ES-I3 (cell line): ENCODE measurements around the gene NIN.

ENCODE experiments used
- H3K36me3 ChIP-seq: 2 replicates; pipeline ENCODE4 v1.6.1; 2013; ENCODE audit warnings: mild to moderate bottlenecking, low read length, control low read depth, moderate library complexity; ENCODE audit not compliant: insufficient read depth
- H3K4me1 ChIP-seq: 2 replicates; pipeline ENCODE4 v1.6.1; 2013; ENCODE audit warnings: mild to moderate bottlenecking, control low read depth, low read length; ENCODE audit not compliant: insufficient read depth
- H3K9ac ChIP-seq: 2 replicates; pipeline ENCODE4 v1.6.1; 2013; ENCODE audit warnings: low read depth, mild to moderate bottlenecking, low read length, moderate library complexity
- H3K9me3 ChIP-seq: 2 replicates; pipeline ENCODE4 v1.6.1; 2013; ENCODE audit warnings: mild to moderate bottlenecking, low read length, moderate library complexity; ENCODE audit not compliant: control insufficient read depth, insufficient read depth

The NIN gene

DNA sequence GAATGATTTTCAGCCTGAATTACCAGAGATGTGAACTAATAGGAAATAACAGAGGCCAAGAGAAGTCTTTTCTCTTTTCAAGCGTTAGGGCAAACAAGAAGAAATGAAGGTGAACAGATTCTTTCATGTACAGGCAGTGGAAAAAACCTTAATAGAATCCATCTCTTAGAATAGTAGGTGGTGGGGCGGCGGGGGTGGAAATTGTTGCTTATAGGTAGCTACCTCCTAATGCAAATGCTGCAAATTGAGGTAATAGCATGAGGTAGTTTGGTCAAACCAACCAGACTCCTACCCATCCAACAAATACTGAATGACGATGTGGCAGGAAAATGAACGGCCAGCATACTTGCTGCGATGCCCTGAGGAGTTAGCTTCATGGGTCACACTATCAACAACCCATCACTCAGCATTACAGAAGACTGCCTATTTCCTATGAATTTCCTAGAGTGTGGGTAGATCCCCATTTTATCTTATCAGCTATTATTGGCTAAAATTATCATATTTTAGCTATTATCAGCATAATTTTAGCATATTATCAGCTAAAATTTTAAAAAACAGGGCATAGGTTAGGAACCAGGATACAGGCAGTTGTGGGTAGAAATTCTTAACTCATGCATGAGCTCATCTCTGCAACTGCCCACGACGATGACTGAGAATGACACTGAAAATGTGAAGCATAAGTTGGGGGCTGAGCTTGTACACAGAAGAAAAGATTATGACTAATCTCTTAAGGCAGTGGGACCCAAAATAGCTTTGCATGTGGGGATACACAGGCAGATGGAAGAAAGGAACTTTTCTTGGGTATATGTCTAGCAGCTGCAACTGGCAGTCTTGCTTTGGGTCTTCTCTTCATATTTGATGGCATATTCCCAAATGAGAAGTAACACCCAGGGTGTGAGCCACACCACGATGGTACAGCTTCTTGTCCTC, 68.7 kb downstream of the NIN start:
- H3K4me1 ChIP-seq = 0 out of 2 replicates have a peak, but pooled peaks cover 3% of the 10 kb centered on the region
- no peak overlapping the region for H3K9ac ChIP-seq
- H3K9me3 ChIP-seq = no peaks in the 10 kb centered on the region
- H3K36me3 ChIP-seq = peaks cover 8% of the 10 kb centered on the region; the same call in 1 of the 2 replicates

- Histone ChIP-seq H3K9ac (no peak overlapping the region), H3K4me1 (no peaks in the 10 kb centered on the region), H3K36me3 (peaks cover 8% of the 10 kb centered on the region; the same call in 1 of the 2 replicates), H3K9me3 (no peaks in the 10 kb centered on the region)
Measured at GRCh38 chr14:50759800-50760543, 71.0 kb downstream of the NIN start.

GRCh38 chr14:50758945-50759344, 72.0 kb downstream of the NIN start:
- Histone ChIP-seq H3K9ac (no peak overlapping the region), H3K36me3 (peaks cover 8% of the 10 kb centered on the region; the same call in 1 of the 2 replicates), H3K4me1 (no peaks in the 10 kb centered on the region), H3K9me3 (no peaks in the 10 kb centered on the region)

- no peak overlapping the region for H3K9ac ChIP-seq
- H3K36me3 ChIP-seq = peaks cover 8% of the 10 kb centered on the region; the same call in 1 of the 2 replicates
- no peaks in the 10 kb centered on the region for H3K9me3 ChIP-seq
- H3K4me1 ChIP-seq = no peaks in the 10 kb centered on the region
Measured at GRCh38 chr14:50758305-50758704, 72.7 kb downstream of the NIN start.

DNA sequence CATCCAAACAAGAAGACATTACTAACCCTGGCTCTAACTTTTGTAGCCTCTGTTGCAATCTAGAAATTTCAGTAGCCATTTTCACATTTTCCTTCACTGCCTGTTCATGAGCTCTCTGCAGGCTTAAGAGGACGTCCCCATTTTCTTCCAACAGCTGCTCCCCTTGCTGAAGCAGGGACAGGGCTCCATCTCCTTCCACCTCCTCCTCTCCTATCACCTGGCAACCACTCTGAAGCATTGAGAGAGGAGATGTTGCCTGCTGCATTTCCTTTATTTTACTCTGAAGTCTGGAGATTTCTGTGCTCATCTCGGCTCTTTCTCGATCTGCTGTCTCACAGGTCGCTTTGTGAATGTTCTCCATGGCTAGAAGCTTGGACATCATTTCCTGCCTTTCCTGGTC, 73.3 kb downstream of the NIN start:
- Histone ChIP-seq H3K9ac (no peak overlapping the region), H3K9me3 (no peaks in the 10 kb centered on the region), H3K4me1 (no peaks in the 10 kb centered on the region), H3K36me3 (peaks cover 8% of the 10 kb centered on the region; the same call in 1 of the 2 replicates)

DNA sequence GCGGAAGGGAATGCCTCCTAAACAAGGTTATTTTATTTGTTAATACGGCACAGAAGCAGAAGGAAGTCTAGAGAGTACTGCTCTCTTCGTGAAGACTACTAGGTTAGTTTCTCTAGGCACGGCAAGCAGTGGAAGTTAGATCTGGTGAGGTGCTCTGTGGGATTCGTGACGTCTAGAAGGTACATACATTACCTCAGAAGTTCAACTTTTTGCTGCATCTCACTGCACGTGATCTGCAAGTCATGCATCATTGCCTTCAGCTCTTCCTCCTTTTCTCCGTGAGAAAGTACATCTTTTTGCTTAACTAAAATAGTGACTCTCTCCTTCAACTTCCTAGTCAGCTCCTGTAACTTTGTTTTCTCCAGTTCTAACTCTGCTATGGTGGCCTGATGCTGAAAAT, 74.7 kb downstream of the NIN start:
- no peaks in the 10 kb centered on the region for H3K4me1 ChIP-seq
- no peak overlapping the region for H3K9ac ChIP-seq
- H3K36me3 ChIP-seq = peaks cover under 1% of the 10 kb centered on the region; the same call in 1 of the 2 replicates
- no peaks in the 10 kb centered on the region for H3K9me3 ChIP-seq

DNA sequence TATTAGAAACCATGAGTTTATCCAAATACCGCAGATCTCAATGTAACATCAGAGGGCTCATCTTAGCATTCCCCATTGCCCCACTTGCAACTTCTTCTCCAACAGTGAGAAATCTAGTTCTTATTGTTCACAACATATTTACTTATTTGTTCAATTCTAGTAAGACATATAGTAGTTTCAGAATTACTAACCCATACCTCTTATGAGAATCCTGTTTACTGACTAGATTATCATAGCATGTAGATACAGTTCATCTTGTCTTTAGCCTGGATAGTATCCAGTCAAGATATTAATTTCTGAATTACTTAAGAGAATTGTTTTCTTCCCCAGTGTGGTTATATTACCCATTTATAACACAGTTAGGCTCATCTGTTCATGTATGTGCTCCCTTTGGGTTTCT, 80.6 kb downstream of the NIN start:
- Histone ChIP-seq H3K4me1 (no peaks in the 10 kb centered on the region), H3K36me3 (no peaks in the 10 kb centered on the region; the same call in 1 of the 2 replicates), H3K9ac (no peak overlapping the region), H3K9me3 (no peaks in the 10 kb centered on the region)

- peaks cover 4% of the 10 kb centered on the region; the same call in 1 of the 2 replicates for H3K36me3 ChIP-seq
- H3K4me1 ChIP-seq = 0 out of 2 replicates have a peak, but pooled peaks cover 4% of the 10 kb centered on the region
- H3K9ac ChIP-seq = no peak overlapping the region
- no peaks in the 10 kb centered on the region for H3K9me3 ChIP-seq
Measured at GRCh38 chr14:50745401-50746058, 85.4 kb downstream of the NIN start.

DNA sequence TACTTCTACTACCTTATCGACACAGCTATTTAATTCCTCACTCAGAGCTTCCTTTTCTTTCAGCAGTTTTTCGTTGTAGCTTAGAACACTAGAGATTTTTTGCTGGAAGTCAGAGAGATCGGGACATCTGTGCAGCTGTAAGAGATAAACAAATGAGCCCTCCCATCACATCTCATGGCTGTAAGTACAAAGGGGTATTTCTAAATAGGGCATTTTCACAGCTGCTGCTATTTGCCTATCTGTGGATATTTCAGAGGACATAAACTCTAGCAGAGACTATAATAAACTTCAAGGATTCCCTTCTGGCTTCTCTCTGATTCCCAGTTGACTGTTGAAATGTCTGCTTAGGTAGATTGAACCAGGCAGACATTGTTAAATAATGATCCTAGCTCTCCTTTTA, 86.7 kb downstream of the NIN start:
- 0 out of 2 replicates have a peak, but pooled peaks cover 4% of the 10 kb centered on the region for H3K4me1 ChIP-seq
- H3K9ac ChIP-seq = no peak overlapping the region
- no peaks in the 10 kb centered on the region for H3K9me3 ChIP-seq
- H3K36me3 ChIP-seq = peaks cover 4% of the 10 kb centered on the region; the same call in 1 of the 2 replicates

DNA sequence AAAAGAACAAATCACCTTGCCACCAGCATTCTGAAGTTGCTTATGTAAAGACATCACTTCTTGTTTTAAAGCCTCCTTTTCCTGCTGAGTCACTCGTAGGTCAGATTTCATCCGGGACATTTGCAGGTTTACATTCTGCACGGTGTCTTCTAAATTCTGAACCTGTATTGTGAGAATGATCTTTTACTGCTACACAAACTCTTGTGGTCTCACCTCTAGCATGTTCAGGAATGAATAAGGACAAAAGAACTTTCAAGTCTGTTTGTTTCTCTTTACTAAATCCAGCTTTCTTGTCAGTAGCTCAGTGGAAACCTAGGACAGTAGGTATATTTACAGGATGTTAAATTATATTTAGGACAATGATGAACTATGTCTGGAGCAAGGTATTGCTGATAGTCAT, 89.4 kb downstream of the NIN start:
- Histone ChIP-seq H3K9ac (no peak overlapping the region), H3K4me1 (0 out of 2 replicates have a peak, but pooled peaks cover 4% of the 10 kb centered on the region), H3K36me3 (peaks cover 4% of the 10 kb centered on the region; the same call in 1 of the 2 replicates)

DNA sequence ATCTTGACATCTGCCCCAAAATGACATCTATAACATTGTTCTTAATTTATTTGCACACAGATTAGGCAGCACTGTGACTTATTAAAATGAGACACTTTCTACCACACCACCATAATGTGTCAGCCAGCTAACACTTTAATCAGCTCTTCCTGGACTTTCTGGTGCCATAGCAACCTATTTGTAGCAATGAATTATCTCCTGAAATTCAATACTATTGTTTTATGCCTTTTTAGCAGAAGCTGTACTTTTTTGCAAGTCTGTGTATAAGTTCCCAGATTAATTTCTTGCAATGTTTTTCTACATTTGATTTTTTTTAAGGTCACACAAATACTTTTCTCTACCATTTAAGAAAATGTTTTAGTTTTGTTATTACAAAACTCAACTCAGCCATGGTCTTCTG, 90.1 kb downstream of the NIN start:
- no peak overlapping the region for H3K9ac ChIP-seq
- peaks cover 4% of the 10 kb centered on the region; the same call in 1 of the 2 replicates for H3K36me3 ChIP-seq
- H3K4me1 ChIP-seq = 0 out of 2 replicates have a peak, but pooled peaks cover 4% of the 10 kb centered on the region
- no peaks in the 10 kb centered on the region for H3K9me3 ChIP-seq

More for the DNA sequence above, 89.4 kb downstream of the NIN start:
- no peaks in the 10 kb centered on the region for H3K9me3 ChIP-seq

DNA sequence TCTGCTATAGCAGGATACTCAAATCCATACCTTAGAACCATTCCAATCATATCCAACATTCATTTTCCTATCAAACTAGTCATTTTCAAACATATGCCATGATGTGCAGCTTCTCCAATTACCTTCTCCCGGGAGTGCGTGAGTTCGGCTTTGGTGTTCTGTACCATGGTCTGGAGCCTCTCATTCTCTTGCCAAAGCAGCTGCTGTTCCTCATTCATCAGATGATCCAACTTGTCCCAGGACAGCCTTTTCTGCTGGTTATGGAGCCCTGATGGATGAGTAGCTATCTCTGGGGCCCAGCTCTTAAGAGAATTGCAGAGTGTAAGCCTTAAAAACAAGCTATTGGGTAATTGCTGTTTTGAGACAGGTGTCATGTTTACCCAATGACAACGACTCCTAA, 91.8 kb downstream of the NIN start:
- Histone ChIP-seq H3K36me3 (peaks cover 4% of the 10 kb centered on the region; the same call in 1 of the 2 replicates), H3K4me1 (0 out of 2 replicates have a peak, but pooled peaks cover 4% of the 10 kb centered on the region), H3K9ac (no peak overlapping the region), H3K9me3 (no peaks in the 10 kb centered on the region)

- H3K9ac ChIP-seq = no peak overlapping the region
- H3K36me3 ChIP-seq = peaks cover 4% of the 10 kb centered on the region; the same call in 1 of the 2 replicates
- H3K4me1 ChIP-seq = 0 out of 2 replicates have a peak, but pooled peaks cover 4% of the 10 kb centered on the region
- no peaks in the 10 kb centered on the region for H3K9me3 ChIP-seq
Measured at GRCh38 chr14:50736932-50737419, 94.0 kb downstream of the NIN start.
